ENCODE measurements around the gene CCL13. TPM values are rescaled to one million over a fixed set of nuclear protein-coding genes. Genes with fewer than 3 reads are reported as not detected.

The CCL13 gene
- total and polyA plus RNA-seq, 2 experiments from 2014 or later, result not detected

DNA sequence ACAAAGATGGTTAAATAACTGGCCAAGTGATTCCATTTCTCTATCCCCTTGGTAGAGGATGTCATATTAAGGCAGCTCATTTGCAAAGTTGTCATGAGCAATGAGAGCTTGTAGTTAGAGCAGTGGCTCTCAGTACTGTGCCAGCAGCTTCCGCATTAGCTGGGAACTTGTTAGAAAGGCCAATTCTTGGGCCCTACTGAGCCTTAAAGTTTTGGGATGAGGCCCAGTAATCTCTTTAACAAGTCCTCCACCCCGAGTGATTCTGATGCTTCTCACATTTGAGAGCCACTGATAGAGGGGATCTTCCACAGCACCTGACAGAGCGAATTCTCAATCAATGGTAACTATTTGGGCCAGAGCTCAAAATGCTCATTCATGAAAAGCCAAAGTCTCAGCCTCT is 26.9 kb downstream of the CCL13 start:
- H3K9me2 ChIP-seq (replicated peaks; ENCODE audit: insufficient read depth), result no peaks in the 10 kb centered on the region
- H3K4me3 ChIP-seq, result no peak overlapping the region
- no peaks in the 10 kb centered on the region for H3K9me3 ChIP-seq (ENCODE audit: low read depth)
- TF ChIP-seq EZH2 (IDR thresholded peaks at IDR 0.05; ENCODE audit: borderline replicate concordance), result no peak
- TF ChIP-seq EZH2phosphoT487 (IDR thresholded peaks at IDR 0.05; ENCODE audit: low read depth, severe bottlenecking, unreplicated experiment), result no peak
- TF ChIP-seq CTCF (IDR thresholded peaks at IDR 0.05; ENCODE audit: poor library complexity), result no peak
- no peaks in the 10 kb centered on the region for H3K79me2 ChIP-seq
- no peak for DNase-seq (ENCODE audit: low spot score)
- no peak overlapping the region for H3K27ac ChIP-seq
- 68% methylated on average over 3 of the region's 3 CpGs for WGBS (ENCODE audit: low lambda C conversion rate, missing lambda C conversion rate)
- H3K36me3 ChIP-seq (replicated peaks; ENCODE audit: insufficient read depth, low read depth), result no peaks in the 10 kb centered on the region
- H2AFZ ChIP-seq, result no peak overlapping the region
- H3K27me3 ChIP-seq, result peaks cover 13% of the 10 kb centered on the region
- H4K20me1 ChIP-seq (ENCODE audit: insufficient read depth, poor library complexity, severe bottlenecking), result no peaks in the 10 kb centered on the region
- no peaks in the 10 kb centered on the region for H3K4me1 ChIP-seq (ENCODE audit: insufficient read depth)
- H3K4me2 ChIP-seq, result no peak overlapping the region

GRCh38 chr17:34384271-34384670 is 28.0 kb downstream of the CCL13 start:
- 83% methylated on average over 1 of the region's 1 CpG for WGBS (ENCODE audit: low lambda C conversion rate, missing lambda C conversion rate)
- no peak overlapping the region for H2AFZ ChIP-seq
- H3K4me2 ChIP-seq, result no peak overlapping the region
- DNase-seq (ENCODE audit: low spot score), result no peak
- no peak overlapping the region for H3K4me3 ChIP-seq
- TF ChIP-seq EZH2 (IDR thresholded peaks at IDR 0.05; ENCODE audit: borderline replicate concordance), result no peak
- TF ChIP-seq EZH2phosphoT487 (IDR thresholded peaks at IDR 0.05; ENCODE audit: low read depth, severe bottlenecking, unreplicated experiment), result no peak
- TF ChIP-seq CTCF (IDR thresholded peaks at IDR 0.05; ENCODE audit: poor library complexity), result no peak
- no peaks in the 10 kb centered on the region for H4K20me1 ChIP-seq (ENCODE audit: insufficient read depth, poor library complexity, severe bottlenecking)
- no peaks in the 10 kb centered on the region for H3K9me3 ChIP-seq (ENCODE audit: low read depth)
- no peaks in the 10 kb centered on the region for H3K4me1 ChIP-seq (ENCODE audit: insufficient read depth)
- H3K27me3 ChIP-seq, result peaks cover 13% of the 10 kb centered on the region
- no peaks in the 10 kb centered on the region for H3K9me2 ChIP-seq (replicated peaks; ENCODE audit: insufficient read depth)
- H3K36me3 ChIP-seq (replicated peaks; ENCODE audit: insufficient read depth, low read depth), result no peaks in the 10 kb centered on the region
- H3K27ac ChIP-seq, result no peak overlapping the region
- no peaks in the 10 kb centered on the region for H3K79me2 ChIP-seq

DNA sequence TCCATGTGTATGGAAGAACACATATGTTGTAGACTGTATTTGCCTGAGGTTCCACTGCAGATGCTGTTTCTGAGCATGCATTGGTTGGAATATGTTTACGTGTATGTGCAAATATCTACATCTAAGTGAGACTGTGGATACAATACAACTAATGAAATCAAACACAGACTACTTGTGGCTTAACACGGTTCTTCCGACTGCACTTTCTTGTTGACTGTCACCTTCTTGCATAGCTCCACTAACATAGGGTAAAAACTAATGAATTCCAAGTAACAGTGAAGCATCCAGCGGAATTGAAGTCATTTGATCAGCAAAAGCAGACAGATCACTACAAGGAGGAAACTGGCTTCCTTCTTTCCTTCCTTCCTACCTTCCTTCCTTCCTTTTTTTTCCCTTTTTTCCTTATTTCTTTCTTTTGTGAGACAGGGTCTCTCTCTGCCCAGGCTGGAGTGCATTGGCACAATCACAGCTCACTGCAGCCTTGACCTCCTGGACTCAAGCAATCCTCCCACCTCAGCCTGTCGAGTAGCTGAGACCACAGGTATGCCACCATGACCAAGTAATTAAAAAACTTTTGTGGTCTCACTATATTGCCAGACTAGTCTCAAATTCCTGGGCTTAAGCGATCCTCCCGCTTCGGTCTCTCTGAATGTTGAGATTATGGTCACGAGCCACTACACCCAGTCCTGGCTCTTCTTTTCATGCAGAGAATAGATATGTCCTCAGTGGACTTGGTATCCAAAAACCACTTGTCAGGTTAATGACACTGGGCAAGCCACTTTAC is 28.7 kb downstream of the CCL13 start:
- no peak overlapping the region for H3K27ac ChIP-seq
- H3K27me3 ChIP-seq, result peaks cover 13% of the 10 kb centered on the region
- no peaks in the 10 kb centered on the region for H3K79me2 ChIP-seq
- 78% methylated on average over 9 of the region's 9 CpGs for WGBS (ENCODE audit: low lambda C conversion rate, missing lambda C conversion rate)
- no peaks in the 10 kb centered on the region for H4K20me1 ChIP-seq (ENCODE audit: insufficient read depth, poor library complexity, severe bottlenecking)
- H3K4me3 ChIP-seq, result no peak overlapping the region
- no peaks in the 10 kb centered on the region for H3K36me3 ChIP-seq (replicated peaks; ENCODE audit: insufficient read depth, low read depth)
- no peak for DNase-seq (ENCODE audit: low spot score)
- H3K9me2 ChIP-seq (replicated peaks; ENCODE audit: insufficient read depth), result no peaks in the 10 kb centered on the region
- H3K9me3 ChIP-seq (ENCODE audit: low read depth), result no peaks in the 10 kb centered on the region
- TF ChIP-seq EZH2 (IDR thresholded peaks at IDR 0.05; ENCODE audit: borderline replicate concordance) (no peak), CTCF (IDR thresholded peaks at IDR 0.05; ENCODE audit: poor library complexity) (no peak), EZH2phosphoT487 (IDR thresholded peaks at IDR 0.05; ENCODE audit: low read depth, severe bottlenecking, unreplicated experiment) (no peak)
- no peak overlapping the region for H3K4me2 ChIP-seq
- no peaks in the 10 kb centered on the region for H3K4me1 ChIP-seq (ENCODE audit: insufficient read depth)
- H2AFZ ChIP-seq, result no peak overlapping the region

Measured in hepatocyte (in vitro differentiated cells).